CD1c-positive myeloid dendritic cell (primary cell): ENCODE measurements around the gene CDKL5.
"Not testable (repeated sequence)": the region's sequence is repeated elsewhere in the genome, so short reads cannot be mapped to it uniquely, and the experiment has no call there.

Experiments used
- DNase-seq: peaks from one replicate; pipeline ENCODE4 v3.0.0-alpha.2; 2016; ENCODE audit errors: extremely low spot score

Gene CDKL5

GRCh38 chrX:18425199-18426003, at the start of gene CDKL5:
CDKL5 (plus strand) TSS chrX:18425608; CDS start chrX:18507097, 81,489 bp downstream.
- DNase-seq = peak; percentile 95

- peak; percentile 30 for DNase-seq
These were observed 47.6 kb upstream of the CDKL5 start for GRCh38 chrX:18377796-18378195.

- DNase-seq = no peak
These were observed 35.4 kb upstream of the CDKL5 start for GRCh38 chrX:18389966-18390365.

GRCh38 chrX:18390941-18391538, 34.4 kb upstream of the CDKL5 start:
- DNase-seq = peak; percentile 75

GRCh38 chrX:18394477-18394876, 30.9 kb upstream of the CDKL5 start:
- no peak for DNase-seq

- DNase-seq = no peak
These were observed 23.6 kb upstream of the CDKL5 start for GRCh38 chrX:18401848-18402213.

- DNase-seq = no peak
These were observed 18.7 kb upstream of the CDKL5 start for GRCh38 chrX:18406531-18407266.

GRCh38 chrX:18410038-18410437, 15.4 kb upstream of the CDKL5 start:
- DNase-seq = no peak

- no peak for DNase-seq
These were observed 10.0 kb upstream of the CDKL5 start for GRCh38 chrX:18415386-18415785.

- no peak for DNase-seq
These were observed 3.1 kb upstream of the CDKL5 start for GRCh38 chrX:18422325-18422724.

GRCh38 chrX:18422886-18423285, 2.5 kb upstream of the CDKL5 start:
- DNase-seq = no peak

GRCh38 chrX:18424482-18425198, 768 bp upstream of the CDKL5 start:
- peak; percentile 13 for DNase-seq

- peak; percentile 6 for DNase-seq
These were observed 554 bp downstream of the CDKL5 start for GRCh38 chrX:18426004-18426320.

GRCh38 chrX:18428006-18428405, 2.6 kb downstream of the CDKL5 start:
- DNase-seq = no peak

- not testable (repeated sequence) for DNase-seq
These were observed 7.9 kb downstream of the CDKL5 start for GRCh38 chrX:18433288-18433687.

GRCh38 chrX:18434896-18435295, 9.5 kb downstream of the CDKL5 start:
- DNase-seq = no peak

- peak; percentile 6 for DNase-seq
These were observed 10.6 kb downstream of the CDKL5 start for GRCh38 chrX:18436017-18436416.

GRCh38 chrX:18440835-18441234, 15.4 kb downstream of the CDKL5 start:
- no peak for DNase-seq

GRCh38 chrX:18441780-18442367, 16.5 kb downstream of the CDKL5 start:
- no peak for DNase-seq

GRCh38 chrX:18448416-18448815, 23.0 kb downstream of the CDKL5 start:
- no peak for DNase-seq

GRCh38 chrX:18449236-18449635, 23.8 kb downstream of the CDKL5 start:
- DNase-seq = no peak

GRCh38 chrX:18455384-18455783, 30.0 kb downstream of the CDKL5 start:
- no peak for DNase-seq
